ENCODE data around the gene IDUA.
"Not testable (repeated sequence)": the region's sequence is repeated elsewhere in the genome, so short reads cannot be mapped to it uniquely, and the experiment has no call there.

The IDUA gene

GRCh38 chr4:972651-973424 lies 14.0 kb upstream of the IDUA start:
- no peaks in the 10 kb centered on the region for H3K9me3 ChIP-seq (ENCODE audit: control insufficient read depth, low read depth, low read length)
- H3K4me1 ChIP-seq (ENCODE audit: control insufficient read depth, low read depth, low read length), result no peaks in the 10 kb centered on the region
- no peak overlapping the region for H3K27ac ChIP-seq (ENCODE audit: low read length)
- H3K4me3 ChIP-seq (ENCODE audit: low read length), result peak overlapping the region; percentile 64
- H3K36me3 ChIP-seq (ENCODE audit: control insufficient read depth, low read depth, low read length), result no peaks in the 10 kb centered on the region
- H3K9ac ChIP-seq (ENCODE audit: low read length), result no peak overlapping the region
- peaks cover 57% of the 10 kb centered on the region for H3K27me3 ChIP-seq (ENCODE audit: control insufficient read depth, insufficient read depth, low read length)

DNA sequence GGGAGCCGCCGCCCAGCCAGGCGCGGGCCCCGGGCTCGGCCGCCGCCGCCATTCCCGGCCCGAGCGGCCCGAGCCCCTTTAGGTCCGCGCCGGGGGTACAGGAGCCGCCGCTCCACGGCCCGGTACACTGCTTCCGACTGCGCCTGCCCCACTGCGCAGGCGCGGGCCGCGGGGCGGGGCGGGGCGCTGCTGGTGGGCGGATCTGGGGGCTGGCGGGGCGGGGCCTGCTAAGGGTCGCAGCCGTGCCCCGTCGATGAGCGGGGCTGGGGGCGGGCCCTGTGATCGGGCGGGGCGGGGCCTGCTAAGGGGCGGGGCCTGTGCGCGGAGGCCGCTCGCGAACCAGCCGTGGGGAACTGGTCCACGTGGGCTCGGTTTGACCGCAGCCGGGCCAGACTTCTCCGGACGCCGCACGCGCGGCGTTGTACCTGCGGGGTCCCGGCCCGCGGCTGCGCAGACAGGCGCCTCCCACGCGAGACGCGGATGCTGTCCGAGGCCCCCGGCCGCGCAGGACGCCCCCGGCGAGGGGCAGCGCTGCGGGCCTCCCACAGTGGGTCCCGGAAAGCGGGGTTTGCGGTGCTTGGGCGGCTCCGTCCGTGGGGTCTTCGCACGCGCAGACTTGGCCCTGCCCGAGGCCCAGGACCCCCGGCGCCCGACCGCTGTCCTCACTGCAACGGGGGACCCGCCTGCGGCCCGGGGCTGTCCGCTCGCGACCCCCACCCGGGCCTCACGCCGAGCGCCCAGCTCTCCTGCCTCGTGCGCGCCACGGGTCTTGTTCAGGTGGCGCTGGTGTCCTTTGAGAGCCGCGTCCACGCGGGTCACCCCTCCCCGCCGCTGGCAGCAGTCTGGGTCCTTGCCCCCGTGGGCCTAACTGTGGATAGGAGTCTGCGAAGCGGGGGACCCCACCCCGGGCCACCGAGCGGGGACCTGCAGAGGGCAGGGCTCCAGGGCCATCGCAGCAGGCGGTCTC lies 13.1 kb upstream of the IDUA start, which contains the start of gene DGKQ:
Gene DGKQ, minus strand, starts transcription at position 139 of the 967 bp plus-strand sequence. Its CDS starts 87 bp downstream, at position 52.
- Histone ChIP-seq H3K9ac (ENCODE audit: low read length) (no peak within 1 kb of the TSS), H3K27ac (ENCODE audit: low read length) (no peak within 1 kb of the TSS)

DNA sequence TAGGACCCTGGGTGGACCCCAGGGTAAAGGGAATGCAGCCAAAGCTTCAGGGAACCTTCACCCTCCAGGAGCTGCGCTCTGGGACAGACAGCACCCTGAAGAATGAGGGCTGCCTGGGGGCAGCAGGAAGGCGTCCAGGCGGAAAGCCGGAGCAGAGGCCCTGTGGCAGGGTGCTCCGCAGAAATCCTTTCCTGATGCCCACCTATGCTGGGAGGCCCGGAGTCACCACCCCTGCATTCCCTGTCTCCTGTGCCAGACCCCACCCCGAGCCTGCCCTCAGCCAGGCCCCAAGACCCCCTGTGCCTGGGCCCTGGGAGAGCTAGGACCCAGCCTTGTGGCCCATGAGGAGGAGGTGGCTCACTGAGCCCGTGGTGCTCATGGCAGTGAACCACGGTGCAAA lies 12.2 kb upstream of the IDUA start:
- no peaks in the 10 kb centered on the region for H3K4me1 ChIP-seq (ENCODE audit: control insufficient read depth, low read depth, low read length)
- no peaks in the 10 kb centered on the region for H3K36me3 ChIP-seq (ENCODE audit: control insufficient read depth, low read depth, low read length)
- peaks cover 41% of the 10 kb centered on the region for H3K27me3 ChIP-seq (ENCODE audit: control insufficient read depth, insufficient read depth, low read length)
- H3K9ac ChIP-seq (ENCODE audit: low read length), result no peak overlapping the region
- H3K4me3 ChIP-seq (ENCODE audit: low read length), result no peak overlapping the region
- no peaks in the 10 kb centered on the region for H3K9me3 ChIP-seq (ENCODE audit: control insufficient read depth, low read depth, low read length)
- no peak overlapping the region for H3K27ac ChIP-seq (ENCODE audit: low read length)

More for the DNA sequence above, 13.1 kb upstream of the IDUA start, which contains the start of gene DGKQ:
- Histone ChIP-seq H3K9me3 (ENCODE audit: control insufficient read depth, low read depth, low read length) (no peaks in the 10 kb centered on the region), H3K36me3 (ENCODE audit: control insufficient read depth, low read depth, low read length) (no peaks in the 10 kb centered on the region), H3K4me3 (ENCODE audit: low read length) (peak within 1 kb of the TSS; percentile 64), H3K27me3 (ENCODE audit: control insufficient read depth, insufficient read depth, low read length) (peaks cover 48% of the 10 kb centered on the region), H3K4me1 (ENCODE audit: control insufficient read depth, low read depth, low read length) (no peaks in the 10 kb centered on the region)

DNA sequence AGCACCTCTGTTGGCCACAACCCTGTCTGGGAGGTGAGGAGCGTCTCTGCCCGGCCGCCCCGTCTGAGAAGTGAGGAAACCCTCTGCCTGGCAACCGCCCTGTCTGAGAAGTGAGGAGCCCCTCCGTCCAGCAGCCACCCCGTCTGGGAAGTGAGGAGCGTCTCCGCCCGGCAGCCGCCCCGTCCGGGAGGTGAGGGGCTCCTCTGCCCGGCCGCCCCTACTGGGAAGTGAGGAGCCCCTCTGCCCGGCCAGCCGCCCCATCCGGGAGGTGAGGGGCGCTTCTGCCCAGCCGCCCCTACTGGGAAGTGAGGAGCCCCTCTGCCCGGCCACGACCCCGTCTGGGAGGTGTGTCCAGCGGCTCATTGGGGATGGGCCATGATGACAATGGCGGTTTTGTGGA lies 10.8 kb upstream of the IDUA start:
- H3K9me3 ChIP-seq (ENCODE audit: control insufficient read depth, low read depth, low read length); H3K27ac ChIP-seq (ENCODE audit: low read length); H3K4me3 ChIP-seq (ENCODE audit: low read length); H3K9ac ChIP-seq (ENCODE audit: low read length); H3K36me3 ChIP-seq (ENCODE audit: control insufficient read depth, low read depth, low read length); H3K4me1 ChIP-seq (ENCODE audit: control insufficient read depth, low read depth, low read length): not testable (repeated sequence)
- peaks cover 31% of the 10 kb centered on the region for H3K27me3 ChIP-seq (ENCODE audit: control insufficient read depth, insufficient read depth, low read length)

GRCh38 chr4:978957-979701 lies 7.7 kb upstream of the IDUA start:
- H3K9ac ChIP-seq (ENCODE audit: low read length), result no peak overlapping the region
- H3K36me3 ChIP-seq (ENCODE audit: control insufficient read depth, low read depth, low read length), result no peaks in the 10 kb centered on the region
- H3K27me3 ChIP-seq (ENCODE audit: control insufficient read depth, insufficient read depth, low read length), result peaks cover 10% of the 10 kb centered on the region
- no peaks in the 10 kb centered on the region for H3K4me1 ChIP-seq (ENCODE audit: control insufficient read depth, low read depth, low read length)
- no peaks in the 10 kb centered on the region for H3K9me3 ChIP-seq (ENCODE audit: control insufficient read depth, low read depth, low read length)
- H3K4me3 ChIP-seq (ENCODE audit: low read length), result no peak overlapping the region
- H3K27ac ChIP-seq (ENCODE audit: low read length), result no peak overlapping the region

GRCh38 chr4:982291-982690 lies 4.6 kb upstream of the IDUA start:
- Histone ChIP-seq H3K9ac (ENCODE audit: low read length) (no peak overlapping the region), H3K27ac (ENCODE audit: low read length) (no peak overlapping the region), H3K27me3 (ENCODE audit: control insufficient read depth, insufficient read depth, low read length) (peaks cover 33% of the 10 kb centered on the region), H3K36me3 (ENCODE audit: control insufficient read depth, low read depth, low read length) (no peaks in the 10 kb centered on the region), H3K4me1 (ENCODE audit: control insufficient read depth, low read depth, low read length) (peaks cover 5% of the 10 kb centered on the region), H3K4me3 (ENCODE audit: low read length) (no peak overlapping the region), H3K9me3 (ENCODE audit: control insufficient read depth, low read depth, low read length) (no peaks in the 10 kb centered on the region)

GRCh38 chr4:982814-983213 lies 4.0 kb upstream of the IDUA start:
- Histone ChIP-seq H3K9ac (ENCODE audit: low read length) (no peak overlapping the region), H3K4me1 (ENCODE audit: control insufficient read depth, low read depth, low read length) (peaks cover 5% of the 10 kb centered on the region), H3K4me3 (ENCODE audit: low read length) (no peak overlapping the region), H3K27me3 (ENCODE audit: control insufficient read depth, insufficient read depth, low read length) (peaks cover 39% of the 10 kb centered on the region), H3K36me3 (ENCODE audit: control insufficient read depth, low read depth, low read length) (no peaks in the 10 kb centered on the region), H3K9me3 (ENCODE audit: control insufficient read depth, low read depth, low read length) (no peaks in the 10 kb centered on the region), H3K27ac (ENCODE audit: low read length) (no peak overlapping the region)

DNA sequence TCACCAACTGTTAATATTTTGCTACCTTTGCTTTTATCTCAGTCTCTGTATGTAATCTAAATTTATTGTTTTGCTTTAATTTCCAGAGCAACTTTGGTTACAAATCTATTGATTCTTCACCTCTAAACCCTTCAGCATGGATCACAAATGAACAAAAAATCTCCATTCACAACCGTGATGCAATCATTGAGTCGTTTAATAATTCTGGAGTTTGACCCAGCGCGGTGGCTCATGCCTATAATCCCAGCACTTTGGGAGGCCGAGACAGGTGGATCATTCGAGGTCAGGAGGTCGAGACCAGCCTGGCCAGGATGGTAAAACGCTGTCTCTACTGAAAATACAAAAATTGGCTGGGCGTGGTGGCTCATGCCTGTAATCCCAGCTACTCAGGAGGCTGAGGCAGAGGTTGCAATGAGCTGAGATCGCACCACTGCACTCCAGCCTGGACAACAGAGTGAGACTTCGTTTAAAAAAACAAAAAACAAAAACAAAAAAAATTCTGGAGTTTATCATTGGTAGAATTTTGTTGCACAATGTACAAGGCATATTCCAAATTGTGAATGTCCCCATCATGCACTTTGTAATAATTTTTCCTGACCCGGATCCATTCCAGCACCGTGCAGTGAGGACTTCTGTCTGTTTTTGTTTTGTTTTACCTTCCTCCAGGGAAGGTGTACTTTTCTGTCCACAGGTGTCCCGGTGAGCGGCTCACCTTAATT lies 2.3 kb upstream of the IDUA start:
- Histone ChIP-seq H3K9ac (ENCODE audit: low read length) (no peak overlapping the region), H3K4me3 (ENCODE audit: low read length) (peak overlapping the region; percentile 2), H3K9me3 (ENCODE audit: control insufficient read depth, low read depth, low read length) (no peaks in the 10 kb centered on the region), H3K27me3 (ENCODE audit: control insufficient read depth, insufficient read depth, low read length) (peaks cover 39% of the 10 kb centered on the region), H3K36me3 (ENCODE audit: control insufficient read depth, low read depth, low read length) (no peaks in the 10 kb centered on the region), H3K4me1 (ENCODE audit: control insufficient read depth, low read depth, low read length) (peaks cover 5% of the 10 kb centered on the region), H3K27ac (ENCODE audit: low read length) (no peak overlapping the region)

DNA sequence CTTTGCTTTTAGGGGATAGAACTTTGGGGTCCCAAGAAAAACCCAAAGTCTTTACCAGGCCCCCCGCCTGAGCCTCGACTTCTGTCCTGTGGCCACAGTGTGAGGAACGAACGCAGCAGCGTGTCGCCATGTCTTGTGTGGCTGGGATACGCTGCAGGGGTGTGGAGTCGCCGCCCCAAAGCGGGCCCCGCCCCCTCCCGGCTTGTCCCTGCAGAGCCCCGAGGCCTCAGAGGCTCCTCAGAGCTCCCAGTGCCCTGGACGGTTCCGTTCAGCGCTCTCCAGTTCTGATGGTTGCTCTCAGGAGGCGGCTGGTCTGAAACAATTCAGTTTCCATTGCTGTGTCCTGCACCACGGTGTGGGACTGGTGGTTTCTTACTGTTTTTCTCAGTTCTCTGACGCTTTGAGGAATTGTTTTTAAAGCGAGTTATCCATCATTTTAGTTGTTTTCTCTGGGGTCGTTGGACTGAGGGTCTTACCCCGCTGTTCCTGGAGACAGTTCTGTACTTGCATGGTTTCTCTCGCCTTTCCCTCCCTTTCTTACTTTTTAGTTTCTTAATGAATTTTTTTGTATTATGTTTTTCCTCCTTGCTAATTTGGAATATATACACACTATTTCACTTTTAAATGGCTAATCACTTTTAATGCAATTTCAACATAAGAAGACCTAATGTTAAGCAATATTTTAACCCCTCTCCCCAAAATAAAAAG lies 1.6 kb upstream of the IDUA start:
- peaks cover 39% of the 10 kb centered on the region for H3K27me3 ChIP-seq (ENCODE audit: control insufficient read depth, insufficient read depth, low read length)
- peak overlapping the region; percentile 2 for H3K4me3 ChIP-seq (ENCODE audit: low read length)
- H3K4me1 ChIP-seq (ENCODE audit: control insufficient read depth, low read depth, low read length), result peaks cover 5% of the 10 kb centered on the region
- no peaks in the 10 kb centered on the region for H3K9me3 ChIP-seq (ENCODE audit: control insufficient read depth, low read depth, low read length)
- no peak overlapping the region for H3K27ac ChIP-seq (ENCODE audit: low read length)
- H3K36me3 ChIP-seq (ENCODE audit: control insufficient read depth, low read depth, low read length), result no peaks in the 10 kb centered on the region
- no peak overlapping the region for H3K9ac ChIP-seq (ENCODE audit: low read length)

GRCh38 chr4:986428-986878 lies 391 bp upstream of the IDUA start:
- Histone ChIP-seq H3K4me1 (ENCODE audit: control insufficient read depth, low read depth, low read length) (peaks cover 5% of the 10 kb centered on the region), H3K9ac (ENCODE audit: low read length) (no peak overlapping the region), H3K36me3 (ENCODE audit: control insufficient read depth, low read depth, low read length) (no peaks in the 10 kb centered on the region), H3K9me3 (ENCODE audit: control insufficient read depth, low read depth, low read length) (no peaks in the 10 kb centered on the region), H3K27ac (ENCODE audit: low read length) (no peak overlapping the region), H3K4me3 (ENCODE audit: low read length) (peak overlapping the region; percentile 58), H3K27me3 (ENCODE audit: control insufficient read depth, insufficient read depth, low read length) (peaks cover 39% of the 10 kb centered on the region)

Data from iPS-18a (cell line).